WTC11 (cell line): ENCODE results near the gene HSF5. TPM values are rescaled to one million over a fixed set of nuclear protein-coding genes. Genes with fewer than 3 reads are reported as not detected.

Experiments
- ATAC-seq: fragments of 200-7000 bp; cut with Tn5 transposase; 2 replicates; pipeline ENCODE4 v1.10.0; 2021; ENCODE audit warnings: mild to moderate bottlenecking, moderate library complexity
- CTCF ChIA-PET: fragments of 300-600 bp; sonication (Branson Sonifier 250); formaldehyde crosslinking; loops from one replicate; lab custom pipeline; 2021; ENCODE audit warnings: antibody characterized with exemption; lab: Charles Lee
- POLR2A ChIA-PET: fragments of 350-600 bp; sonication (Branson Sonifier 250); formaldehyde crosslinking; loops from one replicate; lab custom pipeline; 2021; ENCODE audit warnings: antibody characterized with exemption; lab: Charles Lee
- DNase-seq: peaks from one replicate; pipeline ENCODE4 v3.0.0; 2021; ENCODE audit warnings: low spot score
- H3K27ac Mint-ChIP-seq: 2 replicates; pipeline ENCODE4 v1.8.0; 2021; ENCODE audit warnings: mixed read lengths
- H3K27me3 Mint-ChIP-seq: 2 replicates; pipeline ENCODE4 v1.8.0; 2021; ENCODE audit warnings: low read depth, mild to moderate bottlenecking, moderate library complexity, mixed read lengths
- H3K36me3 Mint-ChIP-seq: 2 replicates; pipeline ENCODE4 v1.8.0; 2021; ENCODE audit warnings: mixed read lengths
- H3K4me1 Mint-ChIP-seq: 2 replicates; pipeline ENCODE4 v1.8.0; 2022; ENCODE audit warnings: mixed read lengths
- H3K4me3 Mint-ChIP-seq: 2 replicates; pipeline ENCODE4 v1.8.0; 2021; ENCODE audit warnings: mild to moderate bottlenecking, moderate library complexity, mixed read lengths
- H3K9me3 Mint-ChIP-seq: 2 replicates; pipeline ENCODE4 v1.8.0; 2021; ENCODE audit warnings: mixed read lengths
- ATF1 ChIP-seq: sonication (generic); formaldehyde crosslinking; IDR thresholded peaks from 2 replicates; pipeline ENCODE4 v1.8.1; 2023; ENCODE audit warnings: mild to moderate bottlenecking, moderate library complexity, missing genetic modification reagents
- CREB1 ChIP-seq: sonication (generic); formaldehyde crosslinking; IDR thresholded peaks from 2 replicates; pipeline ENCODE4 v1.8.0; 2023; ENCODE audit warnings: mild to moderate bottlenecking, missing genetic modification reagents
- CREM ChIP-seq: sonication (generic); formaldehyde crosslinking; IDR thresholded peaks from 2 replicates; pipeline ENCODE4 v1.8.1; 2022; ENCODE audit warnings: mild to moderate bottlenecking, missing genetic modification reagents, moderate library complexity
- E2F1 ChIP-seq: sonication (generic); formaldehyde crosslinking; IDR thresholded peaks from 2 replicates; pipeline ENCODE4 v1.8.0; 2022; ENCODE audit warnings: mild to moderate bottlenecking, missing genetic modification reagents
- FOXP4 ChIP-seq: sonication (generic); formaldehyde crosslinking; IDR thresholded peaks from 2 replicates; pipeline ENCODE4 v1.8.0; 2022; ENCODE audit warnings: mild to moderate bottlenecking, missing genetic modification reagents
- IRF2 ChIP-seq: sonication (generic); formaldehyde crosslinking; IDR thresholded peaks from 2 replicates; pipeline ENCODE4 v1.8.0; 2022; ENCODE audit warnings: low read depth, missing genetic modification reagents, borderline replicate concordance
- MAX ChIP-seq: sonication (generic); formaldehyde crosslinking; IDR thresholded peaks from 2 replicates; pipeline ENCODE4 v1.8.0; 2022; ENCODE audit warnings: mild to moderate bottlenecking, missing genetic modification reagents
- NFYB ChIP-seq: sonication (generic); formaldehyde crosslinking; conservative IDR thresholded peaks from 2 replicates; pipeline ENCODE4 v1.8.0; 2022; ENCODE audit warnings: low read depth, missing genetic modification reagents
- SOX15 ChIP-seq: fragments of 250-450 bp; sonication (Bioruptor Pico); IDR thresholded peaks from 2 replicates; pipeline ENCODE4 v1.9.0; 2021; ENCODE audit warnings: mild to moderate bottlenecking
- SP1 ChIP-seq: sonication (generic); formaldehyde crosslinking; conservative IDR thresholded peaks from 2 replicates; pipeline ENCODE4 v1.8.1; 2022; ENCODE audit warnings: missing genetic modification reagents
- TEAD4 ChIP-seq: sonication (generic); formaldehyde crosslinking; IDR thresholded peaks from 2 replicates; pipeline ENCODE4 v1.8.0; 2022; ENCODE audit warnings: mild to moderate bottlenecking, missing genetic modification reagents
- TP53 ChIP-seq: sonication (generic); formaldehyde crosslinking; IDR thresholded peaks from 2 replicates; pipeline ENCODE4 v1.8.1; 2023; ENCODE audit warnings: mild to moderate bottlenecking, missing genetic modification reagents
- ZMAT4 ChIP-seq: fragments of 250-450 bp; sonication (Bioruptor Pico); IDR thresholded peaks from 2 replicates; pipeline ENCODE4 v1.9.0; 2021; ENCODE audit warnings: mild to moderate bottlenecking
- ZNF219 ChIP-seq: sonication (generic); formaldehyde crosslinking; IDR thresholded peaks from 2 replicates; pipeline ENCODE4 v1.8.0; 2023; ENCODE audit warnings: missing genetic modification reagents, mild to moderate bottlenecking, borderline replicate concordance
- ZNF317 ChIP-seq: sonication (generic); formaldehyde crosslinking; IDR thresholded peaks from 2 replicates; pipeline ENCODE4 v1.8.1; 2023; ENCODE audit warnings: low read depth, mild to moderate bottlenecking, moderate library complexity, missing genetic modification reagents, borderline replicate concordance
- ZNF512 ChIP-seq: sonication (generic); formaldehyde crosslinking; IDR thresholded peaks from 2 replicates; pipeline ENCODE4 v1.8.1; 2022; ENCODE audit warnings: missing genetic modification reagents, borderline replicate concordance
- total RNA-seq: library from RNA; stranded (reverse); gene quantifications from 3 replicates; pipeline ENCODE4 v1.2.3, GENCODE V29; 2021
- TF ChIP-seq, protein P1 (sequence below): sonication (generic); formaldehyde crosslinking; IDR thresholded peaks from 2 replicates; pipeline ENCODE4 v1.8.1; 2023; ENCODE audit warnings: mild to moderate bottlenecking, missing genetic modification reagents
- TF ChIP-seq, protein P2 (sequence below): sonication (generic); formaldehyde crosslinking; IDR thresholded peaks from 2 replicates; pipeline ENCODE4 v1.8.0; 2023; ENCODE audit warnings: mild to moderate bottlenecking, missing genetic modification reagents
- TF ChIP-seq, protein P3 (sequence below): sonication (generic); formaldehyde crosslinking; IDR thresholded peaks from 2 replicates; pipeline ENCODE4 v1.8.1; 2022; ENCODE audit warnings: low read depth, missing genetic modification reagents, borderline replicate concordance

HSF5 gene
- total RNA-seq, 1 experiment from 2014 or later = 0.09 TPM

GRCh38 chr17:58417300-58418092, 70.7 kb downstream of the HSF5 start, which contains the start of gene RNF43 (continued):
- TF ChIP-seq FOXP4 (CRISPR knock-in tag) = 0 out of 2 replicates have a peak, but pooled peaks have one; percentile 56
- TF ChIP-seq MAX = peak; percentile 41; the same call in 1 of the 2 replicates
- TF ChIP-seq, protein P1, sequence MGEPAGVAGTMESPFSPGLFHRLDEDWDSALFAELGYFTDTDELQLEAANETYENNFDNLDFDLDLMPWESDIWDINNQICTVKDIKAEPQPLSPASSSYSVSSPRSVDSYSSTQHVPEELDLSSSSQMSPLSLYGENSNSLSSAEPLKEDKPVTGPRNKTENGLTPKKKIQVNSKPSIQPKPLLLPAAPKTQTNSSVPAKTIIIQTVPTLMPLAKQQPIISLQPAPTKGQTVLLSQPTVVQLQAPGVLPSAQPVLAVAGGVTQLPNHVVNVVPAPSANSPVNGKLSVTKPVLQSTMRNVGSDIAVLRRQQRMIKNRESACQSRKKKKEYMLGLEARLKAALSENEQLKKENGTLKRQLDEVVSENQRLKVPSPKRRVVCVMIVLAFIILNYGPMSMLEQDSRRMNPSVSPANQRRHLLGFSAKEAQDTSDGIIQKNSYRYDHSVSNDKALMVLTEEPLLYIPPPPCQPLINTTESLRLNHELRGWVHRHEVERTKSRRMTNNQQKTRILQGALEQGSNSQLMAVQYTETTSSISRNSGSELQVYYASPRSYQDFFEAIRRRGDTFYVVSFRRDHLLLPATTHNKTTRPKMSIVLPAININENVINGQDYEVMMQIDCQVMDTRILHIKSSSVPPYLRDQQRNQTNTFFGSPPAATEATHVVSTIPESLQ (CRISPR knock-in tag) = no peak
- no peak for TF ChIP-seq E2F1 (CRISPR knock-in tag)

GRCh38 chr17:58416937-58417299, 71.3 kb downstream of the HSF5 start:
- peak overlapping the region; percentile 82 for H3K4me3 Mint-ChIP-seq
- no peaks in the 10 kb centered on the region for H3K9me3 Mint-ChIP-seq
- POLR2A ChIA-PET = interaction anchor here (0.6 to 2.0 kb wide), 11 partner anchors 65 to 153 kb away, joined by 3 to 29 read pairs (median 5); partner anchors contain the start of gene SUPT4H1
- H3K27me3 Mint-ChIP-seq = peaks cover 6% of the 10 kb centered on the region
- peak overlapping the region; percentile 92 for H3K27ac Mint-ChIP-seq
- no peak for ATAC-seq
- DNase-seq = no peak
- peaks cover 28% of the 10 kb centered on the region for H3K4me1 Mint-ChIP-seq
- CTCF ChIA-PET = interaction anchor here (0.6 to 2.8 kb wide), 44 partner anchors 8 to 849 kb away, joined by 3 to 75 read pairs (median 6); partner anchors contain the start of genes HSF5, MTMR4 and SUPT4H1
- H3K36me3 Mint-ChIP-seq = no peaks in the 10 kb centered on the region
- no peak for TF ChIP-seq NFYB (CRISPR knock-in tag)
- TF ChIP-seq CREM (CRISPR knock-in tag) = no peak
- no peak for TF ChIP-seq CREB1
- no peak for TF ChIP-seq TP53 (CRISPR knock-in tag)
- no peak for TF ChIP-seq IRF2 (CRISPR knock-in tag)
- no peak for TF ChIP-seq SP1 (CRISPR knock-in tag)
- no peak for TF ChIP-seq TEAD4
- TF ChIP-seq MAX = no peak
- TF ChIP-seq SOX15 = no peak
- TF ChIP-seq, protein P1 (CRISPR knock-in tag) = no peak
- no peak for TF ChIP-seq ATF1 (CRISPR knock-in tag)
- TF ChIP-seq, protein P2, sequence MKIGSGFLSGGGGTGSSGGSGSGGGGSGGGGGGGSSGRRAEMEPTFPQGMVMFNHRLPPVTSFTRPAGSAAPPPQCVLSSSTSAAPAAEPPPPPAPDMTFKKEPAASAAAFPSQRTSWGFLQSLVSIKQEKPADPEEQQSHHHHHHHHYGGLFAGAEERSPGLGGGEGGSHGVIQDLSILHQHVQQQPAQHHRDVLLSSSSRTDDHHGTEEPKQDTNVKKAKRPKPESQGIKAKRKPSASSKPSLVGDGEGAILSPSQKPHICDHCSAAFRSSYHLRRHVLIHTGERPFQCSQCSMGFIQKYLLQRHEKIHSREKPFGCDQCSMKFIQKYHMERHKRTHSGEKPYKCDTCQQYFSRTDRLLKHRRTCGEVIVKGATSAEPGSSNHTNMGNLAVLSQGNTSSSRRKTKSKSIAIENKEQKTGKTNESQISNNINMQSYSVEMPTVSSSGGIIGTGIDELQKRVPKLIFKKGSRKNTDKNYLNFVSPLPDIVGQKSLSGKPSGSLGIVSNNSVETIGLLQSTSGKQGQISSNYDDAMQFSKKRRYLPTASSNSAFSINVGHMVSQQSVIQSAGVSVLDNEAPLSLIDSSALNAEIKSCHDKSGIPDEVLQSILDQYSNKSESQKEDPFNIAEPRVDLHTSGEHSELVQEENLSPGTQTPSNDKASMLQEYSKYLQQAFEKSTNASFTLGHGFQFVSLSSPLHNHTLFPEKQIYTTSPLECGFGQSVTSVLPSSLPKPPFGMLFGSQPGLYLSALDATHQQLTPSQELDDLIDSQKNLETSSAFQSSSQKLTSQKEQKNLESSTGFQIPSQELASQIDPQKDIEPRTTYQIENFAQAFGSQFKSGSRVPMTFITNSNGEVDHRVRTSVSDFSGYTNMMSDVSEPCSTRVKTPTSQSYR (CRISPR knock-in tag) = no peak
- no peak for TF ChIP-seq ZNF317 (CRISPR knock-in tag)
- no peak for TF ChIP-seq ZNF512 (CRISPR knock-in tag)
- TF ChIP-seq ZMAT4 = no peak
- no peak for TF ChIP-seq ZNF219 (CRISPR knock-in tag)
- TF ChIP-seq, protein P3, sequence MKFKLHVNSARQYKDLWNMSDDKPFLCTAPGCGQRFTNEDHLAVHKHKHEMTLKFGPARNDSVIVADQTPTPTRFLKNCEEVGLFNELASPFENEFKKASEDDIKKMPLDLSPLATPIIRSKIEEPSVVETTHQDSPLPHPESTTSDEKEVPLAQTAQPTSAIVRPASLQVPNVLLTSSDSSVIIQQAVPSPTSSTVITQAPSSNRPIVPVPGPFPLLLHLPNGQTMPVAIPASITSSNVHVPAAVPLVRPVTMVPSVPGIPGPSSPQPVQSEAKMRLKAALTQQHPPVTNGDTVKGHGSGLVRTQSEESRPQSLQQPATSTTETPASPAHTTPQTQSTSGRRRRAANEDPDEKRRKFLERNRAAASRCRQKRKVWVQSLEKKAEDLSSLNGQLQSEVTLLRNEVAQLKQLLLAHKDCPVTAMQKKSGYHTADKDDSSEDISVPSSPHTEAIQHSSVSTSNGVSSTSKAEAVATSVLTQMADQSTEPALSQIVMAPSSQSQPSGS (CRISPR knock-in tag) = no peak
